Subcutaneous adipose tissue (tissue), 4 donors: ENCODE results near the gene ULK4. TPM values are rescaled to one million over a fixed set of nuclear protein-coding genes. Genes with fewer than 3 reads are reported as not detected.

Experiments used
- total RNA-seq, 4 donors: library from RNA; depleted of rRNA; stranded (reverse); fragments of >200 nt; gene quantifications; one replicate each; pipeline ENCODE4 v1.1.0, GENCODE V29; 2016
- TF ChIP-seq, protein P1 (sequence below): fragments of 450-650 bp; IDR thresholded peaks from one replicate; pipeline ENCODE4 v1.5.1; 2016; ENCODE audit warnings: low read depth, mild to moderate bottlenecking, control low read depth, antibody characterized with exemption, moderate library complexity

Gene ULK4
- total RNA-seq, 4 donors from 2014 or later: 10.6 to 32.0 (median 22.6) TPM

DNA sequence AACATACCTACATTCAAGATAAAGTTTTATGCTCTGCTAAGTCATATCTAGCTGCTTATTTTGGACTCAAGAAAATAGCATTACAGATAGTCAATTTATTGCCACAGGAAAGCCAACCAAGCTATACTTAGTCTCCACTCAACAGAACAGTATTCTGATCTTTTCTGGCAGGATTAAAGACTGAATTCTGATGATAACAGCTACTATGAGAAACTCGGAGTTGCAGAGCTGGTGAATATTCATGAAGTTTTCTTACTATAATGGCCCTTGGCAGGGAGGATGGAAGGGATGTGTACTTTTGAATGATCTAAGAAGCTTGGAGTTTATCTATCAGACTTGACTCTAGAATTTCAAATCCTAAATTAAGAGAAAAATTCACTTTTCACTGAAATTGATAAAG is 524.9 kb downstream of the ULK4 start:
- TF ChIP-seq, protein P1, sequence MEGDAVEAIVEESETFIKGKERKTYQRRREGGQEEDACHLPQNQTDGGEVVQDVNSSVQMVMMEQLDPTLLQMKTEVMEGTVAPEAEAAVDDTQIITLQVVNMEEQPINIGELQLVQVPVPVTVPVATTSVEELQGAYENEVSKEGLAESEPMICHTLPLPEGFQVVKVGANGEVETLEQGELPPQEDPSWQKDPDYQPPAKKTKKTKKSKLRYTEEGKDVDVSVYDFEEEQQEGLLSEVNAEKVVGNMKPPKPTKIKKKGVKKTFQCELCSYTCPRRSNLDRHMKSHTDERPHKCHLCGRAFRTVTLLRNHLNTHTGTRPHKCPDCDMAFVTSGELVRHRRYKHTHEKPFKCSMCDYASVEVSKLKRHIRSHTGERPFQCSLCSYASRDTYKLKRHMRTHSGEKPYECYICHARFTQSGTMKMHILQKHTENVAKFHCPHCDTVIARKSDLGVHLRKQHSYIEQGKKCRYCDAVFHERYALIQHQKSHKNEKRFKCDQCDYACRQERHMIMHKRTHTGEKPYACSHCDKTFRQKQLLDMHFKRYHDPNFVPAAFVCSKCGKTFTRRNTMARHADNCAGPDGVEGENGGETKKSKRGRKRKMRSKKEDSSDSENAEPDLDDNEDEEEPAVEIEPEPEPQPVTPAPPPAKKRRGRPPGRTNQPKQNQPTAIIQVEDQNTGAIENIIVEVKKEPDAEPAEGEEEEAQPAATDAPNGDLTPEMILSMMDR: no peak

DNA sequence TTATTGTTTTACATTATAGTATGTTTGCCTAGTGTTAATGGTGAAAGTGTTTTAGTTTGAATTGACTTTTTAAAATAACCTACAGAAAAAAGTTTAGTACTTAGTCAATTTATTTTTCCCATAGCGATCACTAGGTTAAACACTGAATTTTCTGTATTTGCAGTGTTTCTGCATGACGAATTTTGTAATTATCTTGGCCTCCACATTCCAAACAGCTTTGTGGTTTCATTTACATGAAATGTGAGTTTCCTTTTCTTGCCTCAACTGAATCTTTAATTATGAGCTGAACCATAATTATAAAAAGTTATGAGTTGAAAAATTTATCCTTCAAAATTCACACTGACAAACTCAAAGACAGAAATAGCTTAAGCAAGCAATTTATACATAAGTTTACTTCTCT is 527.1 kb downstream of the ULK4 start:
- TF ChIP-seq, protein P1: no peak

DNA sequence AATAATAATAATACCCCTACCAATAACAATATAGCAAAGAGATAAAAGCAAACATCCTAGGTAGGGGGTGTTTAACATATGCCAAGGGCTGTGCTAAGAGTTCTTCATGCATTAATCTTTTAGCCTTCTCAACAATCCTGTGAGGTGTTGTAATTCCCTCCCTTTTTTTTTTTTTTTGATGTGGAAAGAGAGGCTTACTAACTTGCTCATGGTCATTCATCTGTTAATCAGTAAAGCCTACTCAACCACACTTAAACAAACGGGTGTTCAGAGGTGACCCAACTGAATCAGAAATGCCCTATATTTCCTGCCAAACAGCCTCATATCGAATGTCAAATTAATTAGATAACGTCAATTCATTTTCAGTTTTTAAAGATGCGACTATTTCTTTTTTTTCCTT is 530.5 kb downstream of the ULK4 start:
- TF ChIP-seq, protein P1: no peak

DNA sequence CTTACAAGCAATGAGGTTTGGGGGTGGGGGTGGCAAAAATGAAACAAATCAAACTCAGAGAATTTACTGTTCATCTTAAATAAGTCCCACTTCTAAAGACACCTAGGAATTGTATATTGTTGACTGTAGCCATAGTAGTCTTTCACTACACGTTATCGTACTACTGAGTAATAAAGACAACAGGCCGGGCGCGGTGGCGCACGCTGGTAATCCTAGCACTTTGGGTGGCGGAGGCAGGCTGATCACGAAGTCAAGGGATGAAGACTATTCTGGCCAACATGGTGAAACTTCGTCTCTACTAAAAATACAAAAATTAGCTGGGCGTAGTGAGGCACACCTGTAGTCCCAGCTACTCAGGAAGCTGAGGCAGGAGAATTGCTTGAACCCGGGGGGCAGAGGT is 531.0 kb downstream of the ULK4 start:
- TF ChIP-seq, protein P1: no peak

DNA sequence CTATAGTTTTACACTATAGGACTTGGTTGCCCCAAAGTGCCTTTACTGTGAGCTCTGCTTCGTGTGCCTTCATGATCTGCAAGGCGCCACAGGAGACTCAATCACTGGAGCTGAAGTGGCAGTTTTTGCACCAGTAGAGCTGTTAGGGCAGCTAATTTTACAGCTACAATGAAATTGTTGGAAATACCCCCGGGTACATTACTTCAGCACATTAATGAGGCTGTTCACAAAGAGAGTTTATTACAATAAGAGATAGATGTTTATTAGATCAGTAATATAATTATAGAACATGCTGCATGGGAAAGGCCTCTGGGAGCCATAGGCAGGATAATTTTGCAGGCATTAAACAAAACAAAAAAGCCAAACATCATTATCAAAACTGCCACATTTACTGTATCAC is 531.5 kb downstream of the ULK4 start:
- TF ChIP-seq, protein P1: no peak

DNA sequence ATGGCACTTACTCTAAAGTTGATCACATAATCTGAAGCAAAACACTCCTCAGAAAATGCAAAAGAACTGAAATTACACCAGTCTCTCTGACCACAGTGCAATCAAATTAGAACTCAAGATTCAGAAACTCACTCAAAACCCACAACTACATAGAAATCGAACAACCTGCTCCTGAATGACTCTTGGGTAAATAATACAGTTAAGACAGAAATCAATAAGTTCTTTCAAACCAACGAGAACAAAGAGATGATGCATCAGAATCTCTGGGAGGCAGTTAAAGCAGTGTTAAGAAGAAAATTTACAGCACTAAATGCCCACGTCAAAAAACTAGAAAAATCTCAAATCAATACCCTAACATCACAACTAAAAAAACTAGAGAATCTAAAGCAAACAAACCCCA is 535.4 kb downstream of the ULK4 start:
- TF ChIP-seq, protein P1: no peak

DNA sequence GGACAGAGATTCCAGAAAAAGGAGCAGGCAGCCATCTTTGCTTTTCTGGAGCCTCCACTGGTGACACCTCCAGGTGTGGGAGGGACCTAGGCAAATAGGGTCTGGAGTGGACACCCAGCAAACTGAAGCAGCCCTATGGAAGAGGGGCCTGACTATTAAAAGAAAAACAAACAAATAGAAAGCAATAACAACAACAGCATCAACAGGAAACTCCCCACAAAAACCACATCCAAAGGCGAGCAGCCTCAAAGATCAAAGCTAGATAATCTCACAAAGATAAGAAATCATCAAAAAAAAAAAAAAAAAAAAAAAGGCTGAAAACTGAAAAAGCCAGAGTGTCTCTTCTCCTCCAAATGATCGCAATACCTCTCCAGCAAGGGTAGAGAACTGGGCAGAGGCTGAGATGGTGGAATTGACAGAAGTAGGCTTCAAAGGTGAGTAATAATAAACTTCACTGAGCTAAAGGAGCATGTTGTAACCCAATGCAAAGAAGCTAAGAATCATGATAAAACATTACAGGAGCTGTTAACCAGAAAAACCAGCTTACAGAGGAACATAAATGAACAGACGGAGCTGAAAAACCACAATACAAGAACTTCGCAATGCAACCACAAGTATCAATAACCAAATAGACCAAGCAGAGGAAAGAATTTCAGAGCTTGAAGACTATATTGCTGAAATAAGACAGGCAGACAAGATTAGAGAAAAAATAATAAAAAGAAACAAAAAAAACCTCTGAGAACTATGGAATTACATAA is 537.2 kb downstream of the ULK4 start:
- TF ChIP-seq, protein P1: no peak
